ENCODE results near the gene MMD. TPM values are rescaled to one million over a fixed set of nuclear protein-coding genes. Genes with fewer than 3 reads are reported as not detected.

The MMD gene
- total and polyA plus RNA-seq, 2 of the 13 experiments (the other 11 are each of a cell fraction or from before 2014, with no cell fraction given): 121 to 225 TPM

DNA sequence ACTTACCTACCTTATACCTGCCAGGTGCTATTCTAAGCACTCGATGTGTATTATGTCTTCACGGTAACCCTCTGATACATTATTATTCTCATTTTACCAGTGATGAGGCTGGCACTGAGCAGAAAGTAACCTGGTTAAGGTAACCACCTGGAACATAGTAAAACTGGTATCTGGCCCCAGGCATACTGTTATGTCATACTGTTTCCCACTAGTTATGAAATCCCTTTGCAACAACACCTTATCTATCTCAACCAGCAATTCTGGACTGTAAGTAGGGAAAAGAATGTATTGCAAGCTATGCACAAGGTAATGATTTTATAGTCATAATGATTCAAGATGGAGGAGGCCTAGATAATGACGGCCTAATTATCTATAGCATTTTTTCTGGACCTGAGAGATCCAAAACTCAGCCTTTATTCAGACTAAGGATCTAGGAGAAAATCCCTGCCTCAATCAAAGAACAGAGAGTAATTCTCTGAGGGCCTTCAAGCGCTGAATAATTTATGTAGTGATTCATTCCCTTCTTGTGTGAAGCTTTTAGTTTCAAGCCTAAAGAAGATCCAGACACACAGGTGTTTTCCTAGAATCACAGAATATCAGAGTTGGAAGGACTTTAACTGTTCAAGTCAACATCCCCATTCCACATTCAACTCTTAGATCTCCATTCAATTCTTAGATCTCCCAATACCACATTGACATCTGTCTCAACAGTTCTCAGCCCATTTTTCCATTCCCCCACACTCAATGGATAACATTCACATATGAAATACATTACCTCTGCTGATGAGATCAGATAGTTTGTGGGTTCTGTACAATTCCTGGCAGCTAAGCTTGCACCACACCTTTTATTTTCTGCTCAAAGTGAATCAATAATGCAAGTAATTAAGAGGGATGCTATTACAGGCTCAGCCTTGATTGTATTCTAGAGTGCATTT, 14.9 kb upstream of the MMD start (continued):
- no peak for TF ChIP-seq ZNF383 (CRISPR knock-in tag; IDR thresholded peaks at IDR 0.05; ENCODE audit: borderline replicate concordance)
- no peak for TF ChIP-seq TOPORS (CRISPR knock-in tag; IDR thresholded peaks at IDR 0.05)

DNA sequence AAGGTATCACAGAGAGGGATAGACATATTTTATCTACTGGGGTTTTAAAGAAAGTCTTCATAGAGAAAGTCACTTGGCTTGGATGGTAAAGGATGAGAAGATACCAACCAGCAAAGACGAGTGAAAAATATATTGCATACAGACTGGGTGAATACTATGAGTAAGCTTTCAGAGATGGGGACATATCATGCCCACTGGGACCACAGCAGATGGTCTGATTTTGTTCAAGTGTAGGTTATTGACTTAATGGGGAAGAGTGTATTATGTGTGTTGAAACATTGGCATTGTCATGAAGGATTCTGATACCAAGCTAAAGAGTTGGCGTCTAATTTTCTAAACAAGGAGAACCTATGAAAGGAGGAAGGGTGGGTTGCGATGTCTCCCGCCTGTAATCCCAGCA, 13.8 kb upstream of the MMD start:
- Histone ChIP-seq H3K4me2 (ENCODE audit: low read depth, low read length) (no peak overlapping the region), H3K9me3 (ENCODE audit: low read length) (no peaks in the 10 kb centered on the region), H3K27ac (ENCODE audit: extremely low read length, insufficient read depth, low read length) (no peak overlapping the region), H3K9ac (ENCODE audit: insufficient read depth, low read depth, low read length) (no peak overlapping the region), H3K4me1 (ENCODE audit: insufficient read depth, low read length) (peaks cover 77% of the 10 kb centered on the region), H4K20me1 (ENCODE audit: insufficient read depth, low read length) (no peaks in the 10 kb centered on the region), H3K27me3 (ENCODE audit: control insufficient read depth in 1 of 2, insufficient read depth in 2 of 2, low read length in 2 of 2) (no peaks in the 10 kb centered on the region), H3K4me3 (replicated peaks in 1 of 3; ENCODE audit: insufficient read depth in 1 of 3, low read depth in 2 of 3, low read length in 3 of 3) (no peak overlapping the region), H2AFZ (ENCODE audit: low read length) (no peak overlapping the region), H3K79me2 (ENCODE audit: insufficient read depth, low read length) (no peaks in the 10 kb centered on the region), H3K36me3 (replicated peaks in 1 of 2; ENCODE audit: control insufficient read depth in 1 of 2, insufficient read depth in 2 of 2, low read length in 2 of 2) (no peaks in the 10 kb centered on the region)
- in situ Hi-C loops (cut with HindIII; ENCODE audit: extremely low pct_ligation_motif_present, low pct_unique_long_range_greater_than_20kb): no loop called here
- intact Hi-C loops (cut with micrococcal nuclease; ENCODE audit: unreplicated experiment): no loop called here
- CTCF ChIA-PET (ENCODE audit: low intra/inter-chr PET ratio, low total read pairs): no interaction called here
- POLR2A ChIA-PET: no interaction called here
- FAIRE-seq (no peak), ATAC-seq (no peak), DNase-seq (ENCODE audit: low spot score) (no peak)
- 87% methylated on average over 4 of the region's 4 CpGs for WGBS (ENCODE audit: low lambda C conversion rate)
- no TSS peak for BruUV-seq (replicated peaks)
- TF ChIP-seq ZNF3 (CRISPR knock-in tag; IDR thresholded peaks at IDR 0.05): no peak
- TF ChIP-seq ZNF484 (CRISPR knock-in tag; IDR thresholded peaks at IDR 0.05; ENCODE audit: borderline replicate concordance, low read depth): no peak
- TF ChIP-seq, protein P1, sequence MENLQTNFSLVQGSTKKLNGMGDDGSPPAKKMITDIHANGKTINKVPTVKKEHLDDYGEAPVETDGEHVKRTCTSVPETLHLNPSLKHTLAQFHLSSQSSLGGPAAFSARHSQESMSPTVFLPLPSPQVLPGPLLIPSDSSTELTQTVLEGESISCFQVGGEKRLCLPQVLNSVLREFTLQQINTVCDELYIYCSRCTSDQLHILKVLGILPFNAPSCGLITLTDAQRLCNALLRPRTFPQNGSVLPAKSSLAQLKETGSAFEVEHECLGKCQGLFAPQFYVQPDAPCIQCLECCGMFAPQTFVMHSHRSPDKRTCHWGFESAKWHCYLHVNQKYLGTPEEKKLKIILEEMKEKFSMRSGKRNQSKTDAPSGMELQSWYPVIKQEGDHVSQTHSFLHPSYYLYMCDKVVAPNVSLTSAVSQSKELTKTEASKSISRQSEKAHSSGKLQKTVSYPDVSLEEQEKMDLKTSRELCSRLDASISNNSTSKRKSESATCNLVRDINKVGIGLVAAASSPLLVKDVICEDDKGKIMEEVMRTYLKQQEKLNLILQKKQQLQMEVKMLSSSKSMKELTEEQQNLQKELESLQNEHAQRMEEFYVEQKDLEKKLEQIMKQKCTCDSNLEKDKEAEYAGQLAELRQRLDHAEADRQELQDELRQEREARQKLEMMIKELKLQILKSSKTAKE (CRISPR knock-in tag; IDR thresholded peaks at IDR 0.05; ENCODE audit: borderline replicate concordance): no peak
- no peak for TF ChIP-seq SMAD1 (CRISPR knock-in tag; IDR thresholded peaks at IDR 0.05; ENCODE audit: borderline replicate concordance, low read depth)
- no peak for TF ChIP-seq MIXL1 (CRISPR knock-in tag; IDR thresholded peaks at IDR 0.05)
- TF ChIP-seq AHR (CRISPR knock-in tag; IDR thresholded peaks at IDR 0.05): no peak
- no peak for TF ChIP-seq ZFP90 (CRISPR knock-in tag; IDR thresholded peaks at IDR 0.05; ENCODE audit: borderline replicate concordance)
- TF ChIP-seq BORCS8-MEF2B (CRISPR knock-in tag; IDR thresholded peaks at IDR 0.05): no peak
- TF ChIP-seq, protein P2, sequence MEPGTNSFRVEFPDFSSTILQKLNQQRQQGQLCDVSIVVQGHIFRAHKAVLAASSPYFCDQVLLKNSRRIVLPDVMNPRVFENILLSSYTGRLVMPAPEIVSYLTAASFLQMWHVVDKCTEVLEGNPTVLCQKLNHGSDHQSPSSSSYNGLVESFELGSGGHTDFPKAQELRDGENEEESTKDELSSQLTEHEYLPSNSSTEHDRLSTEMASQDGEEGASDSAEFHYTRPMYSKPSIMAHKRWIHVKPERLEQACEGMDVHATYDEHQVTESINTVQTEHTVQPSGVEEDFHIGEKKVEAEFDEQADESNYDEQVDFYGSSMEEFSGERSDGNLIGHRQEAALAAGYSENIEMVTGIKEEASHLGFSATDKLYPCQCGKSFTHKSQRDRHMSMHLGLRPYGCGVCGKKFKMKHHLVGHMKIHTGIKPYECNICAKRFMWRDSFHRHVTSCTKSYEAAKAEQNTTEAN (CRISPR knock-in tag; conservative IDR thresholded peaks at IDR 0.05): no peak
- no peak for TF ChIP-seq MAZ (IDR thresholded peaks at IDR 0.05; ENCODE audit: borderline replicate concordance, low read depth, low read length)
- no peak for TF ChIP-seq MAZ (CRISPR knock-in tag; IDR thresholded peaks at IDR 0.05; ENCODE audit: low read depth)
- no peak for TF ChIP-seq GZF1 (CRISPR knock-in tag; IDR thresholded peaks at IDR 0.05)
- TF ChIP-seq, protein P3, sequence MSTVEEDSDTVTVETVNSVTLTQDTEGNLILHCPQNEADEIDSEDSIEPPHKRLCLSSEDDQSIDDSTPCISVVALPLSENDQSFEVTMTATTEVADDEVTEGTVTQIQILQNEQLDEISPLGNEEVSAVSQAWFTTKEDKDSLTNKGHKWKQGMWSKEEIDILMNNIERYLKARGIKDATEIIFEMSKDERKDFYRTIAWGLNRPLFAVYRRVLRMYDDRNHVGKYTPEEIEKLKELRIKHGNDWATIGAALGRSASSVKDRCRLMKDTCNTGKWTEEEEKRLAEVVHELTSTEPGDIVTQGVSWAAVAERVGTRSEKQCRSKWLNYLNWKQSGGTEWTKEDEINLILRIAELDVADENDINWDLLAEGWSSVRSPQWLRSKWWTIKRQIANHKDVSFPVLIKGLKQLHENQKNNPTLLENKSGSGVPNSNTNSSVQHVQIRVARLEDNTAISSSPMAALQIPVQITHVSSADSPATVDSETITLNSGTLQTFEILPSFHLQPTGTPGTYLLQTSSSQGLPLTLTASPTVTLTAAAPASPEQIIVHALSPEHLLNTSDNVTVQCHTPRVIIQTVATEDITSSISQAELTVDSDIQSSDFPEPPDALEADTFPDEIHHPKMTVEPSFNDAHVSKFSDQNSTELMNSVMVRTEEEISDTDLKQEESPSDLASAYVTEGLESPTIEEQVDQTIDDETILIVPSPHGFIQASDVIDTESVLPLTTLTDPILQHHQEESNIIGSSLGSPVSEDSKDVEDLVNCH (CRISPR knock-in tag; IDR thresholded peaks at IDR 0.05): no peak
- TF ChIP-seq U2AF1 (optimal IDR thresholded peaks at IDR 0.05; ENCODE audit: low read depth, low read length): no peak
